G401.6 (cell line): Measurements from ENCODE around the gene ELP1.
"Not testable (repeated sequence)": the region's sequence is repeated elsewhere in the genome, so short reads cannot be mapped to it uniquely, and the experiment has no call there.

Source experiments
- FAIRE-seq: peaks from 2 replicates; lab custom pipeline; 2012; peaks lifted over from hg19 to GRCh38; lab: Jason Lieb, UNC

ELP1 gene

GRCh38 chr9:108851138-108851537 is 82.8 kb downstream of the ELP1 start:
- no peak for FAIRE-seq

GRCh38 chr9:108850293-108850897 is 83.5 kb downstream of the ELP1 start:
- FAIRE-seq = no peak

DNA sequence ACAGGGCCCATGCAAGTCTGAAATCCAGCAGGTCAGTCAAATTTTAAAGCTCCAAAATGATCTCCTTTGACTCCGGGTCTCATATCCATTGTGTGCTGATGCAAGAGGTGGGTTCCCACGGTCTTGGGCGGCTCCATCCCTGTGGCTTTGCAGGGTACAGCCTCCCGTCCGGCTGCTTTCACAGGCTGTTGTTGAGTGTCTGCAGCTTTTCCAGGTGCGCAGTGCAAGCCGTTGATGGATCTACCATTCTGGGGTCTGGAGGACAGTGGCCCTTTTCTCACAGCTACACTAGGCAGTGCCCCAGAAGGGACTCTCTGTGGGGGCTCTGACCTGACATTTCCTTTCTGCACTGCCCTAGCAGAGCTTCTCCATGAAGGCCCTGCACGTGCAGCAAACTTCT is 85.6 kb downstream of the ELP1 start:
- FAIRE-seq = not testable (repeated sequence)

- no peak for FAIRE-seq
Observed at GRCh38 chr9:108845947-108846346, 88.0 kb downstream of the ELP1 start.

DNA sequence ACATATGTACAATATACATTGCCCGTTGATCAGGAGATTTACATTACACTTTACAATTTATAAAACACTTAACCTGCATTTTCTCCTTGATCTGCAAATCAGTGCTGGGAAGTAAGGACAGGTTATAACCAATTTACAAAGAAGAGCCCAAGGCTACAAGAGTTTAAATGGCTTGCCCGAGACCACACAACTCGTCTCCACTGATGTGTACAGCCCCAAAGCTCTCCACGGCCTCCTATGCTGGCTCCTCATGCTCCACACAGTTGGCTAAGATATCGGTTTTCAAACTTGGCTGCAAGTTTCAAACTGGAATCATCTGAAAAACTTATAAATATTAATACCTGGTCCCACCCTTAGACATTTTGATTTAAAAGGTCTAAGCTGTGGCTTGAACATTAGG is 88.4 kb downstream of the ELP1 start:
- FAIRE-seq = no peak

DNA sequence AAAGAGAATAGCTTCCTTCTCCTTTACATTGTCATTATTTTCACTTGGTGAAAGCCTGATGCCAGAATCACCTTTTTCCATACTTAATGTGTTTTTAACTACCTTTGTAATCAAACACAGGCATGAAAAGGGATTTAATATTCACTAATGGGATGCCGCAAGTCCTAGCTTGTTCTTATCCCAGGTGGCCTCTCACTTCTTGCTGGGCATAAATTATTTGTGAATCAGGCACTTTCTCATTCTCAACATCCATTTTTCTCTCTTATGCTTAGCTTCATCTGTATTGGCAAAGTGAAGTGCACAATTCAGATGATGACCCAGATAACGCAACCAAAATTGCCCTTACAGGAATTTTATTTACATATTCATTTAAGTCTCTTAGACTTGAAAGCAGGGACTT is 89.1 kb downstream of the ELP1 start:
- FAIRE-seq = no peak

DNA sequence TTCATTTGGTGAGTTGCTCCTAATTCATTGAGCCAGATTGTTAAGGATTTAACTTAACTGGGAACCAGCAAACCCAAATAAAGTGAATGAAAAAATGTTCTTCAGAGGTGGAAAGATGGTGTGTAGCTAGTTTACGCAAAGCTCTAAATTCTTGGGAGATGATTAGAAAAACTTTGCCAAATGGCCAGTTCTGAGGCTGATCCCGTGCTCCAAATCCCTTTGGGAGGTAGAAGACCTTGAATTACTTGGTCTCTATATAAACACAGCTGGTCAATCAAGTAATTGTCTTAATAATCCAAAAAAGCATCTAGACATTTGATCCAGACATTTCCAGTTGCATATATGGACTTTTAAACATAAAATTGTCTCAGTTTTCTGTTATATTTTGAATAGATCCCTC is 89.5 kb downstream of the ELP1 start:
- no peak for FAIRE-seq

DNA sequence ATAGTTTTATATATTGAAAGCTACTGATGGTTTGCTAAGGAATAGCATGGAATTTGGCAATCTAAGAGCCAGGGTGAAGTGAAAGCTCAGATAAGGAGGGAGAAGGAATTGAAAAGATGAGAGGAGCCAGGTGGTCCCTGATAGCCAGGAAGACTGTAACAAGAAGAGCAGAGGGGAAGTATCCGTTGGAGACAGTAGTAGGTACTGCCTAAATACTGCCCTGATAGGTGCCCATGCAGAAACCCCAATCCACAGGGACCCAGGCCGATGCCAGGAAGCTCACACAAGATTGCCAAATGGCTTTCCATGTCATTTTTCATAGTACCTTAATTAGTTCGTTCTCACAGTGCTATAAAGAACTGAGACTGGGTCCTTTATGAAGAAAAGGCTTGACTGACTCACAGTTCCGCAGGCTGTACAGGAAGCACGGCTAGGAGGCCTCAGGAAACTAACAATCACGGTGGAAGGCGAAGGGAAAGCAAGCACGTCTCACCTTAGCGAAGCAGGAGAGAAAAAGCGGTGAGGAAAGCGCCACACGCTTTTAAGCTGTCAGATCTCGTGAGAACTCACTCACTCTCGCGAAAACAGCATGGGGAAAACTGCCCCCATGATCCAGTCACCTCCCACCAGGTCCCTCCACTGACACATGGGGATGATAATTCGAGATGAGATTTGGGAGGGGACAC is 91.2 kb downstream of the ELP1 start:
- FAIRE-seq = no peak

DNA sequence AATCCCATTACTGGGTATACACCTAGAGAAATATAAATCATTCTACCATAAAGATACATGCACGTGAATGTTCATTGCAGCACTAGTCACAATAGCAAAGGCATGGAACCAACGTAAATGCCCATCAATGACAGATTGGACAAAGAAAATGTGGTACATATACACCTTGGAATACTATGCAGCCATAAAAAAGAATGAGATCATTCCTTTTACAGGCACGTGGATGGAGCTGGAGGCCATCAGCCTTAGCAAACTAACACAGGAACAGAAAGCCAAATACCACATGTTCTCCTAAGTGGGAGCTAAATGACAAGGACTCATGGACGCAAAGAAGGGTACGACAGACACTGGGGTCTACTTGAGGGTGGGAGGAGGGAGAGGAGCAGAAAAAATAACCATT is 94.4 kb downstream of the ELP1 start:
- FAIRE-seq = not testable (repeated sequence)

DNA sequence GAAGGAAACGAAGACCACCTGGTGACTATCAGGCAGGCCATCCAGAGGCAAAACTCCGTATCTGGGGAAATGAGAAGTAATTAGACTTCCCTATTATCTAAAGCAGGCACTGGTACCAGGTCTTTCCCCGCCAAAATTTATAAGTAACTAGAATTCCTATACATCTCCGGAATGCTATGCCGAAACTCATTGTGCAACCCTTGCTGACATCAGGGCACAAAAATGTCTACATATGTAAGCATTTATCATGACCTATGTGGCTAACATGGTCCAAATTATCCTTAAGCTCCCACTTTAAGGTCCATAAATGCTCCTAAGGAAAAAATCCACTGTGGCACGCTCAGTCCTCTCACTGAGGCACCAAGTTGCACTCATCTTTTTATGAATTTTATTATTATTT is 95.9 kb downstream of the ELP1 start:
- FAIRE-seq = no peak

DNA sequence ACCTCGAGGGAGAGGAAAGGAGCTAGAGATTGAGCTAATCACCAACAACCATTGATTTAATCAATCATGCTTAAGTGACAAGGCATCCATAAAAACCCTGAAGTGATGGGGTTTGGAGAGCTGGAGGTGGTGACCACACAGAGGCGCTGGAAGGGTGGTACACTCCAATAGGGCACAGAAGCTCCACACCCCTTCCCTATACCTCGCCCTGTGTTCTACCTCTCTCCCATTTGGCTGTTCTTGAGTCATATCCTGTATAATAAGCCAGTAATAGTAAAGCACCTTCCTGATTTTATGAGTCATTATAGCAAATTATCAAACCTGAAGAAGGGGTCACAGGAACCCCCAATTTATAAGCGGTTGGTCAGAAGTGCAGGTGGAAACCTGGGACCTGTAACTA is 96.4 kb downstream of the ELP1 start:
- FAIRE-seq = no peak

DNA sequence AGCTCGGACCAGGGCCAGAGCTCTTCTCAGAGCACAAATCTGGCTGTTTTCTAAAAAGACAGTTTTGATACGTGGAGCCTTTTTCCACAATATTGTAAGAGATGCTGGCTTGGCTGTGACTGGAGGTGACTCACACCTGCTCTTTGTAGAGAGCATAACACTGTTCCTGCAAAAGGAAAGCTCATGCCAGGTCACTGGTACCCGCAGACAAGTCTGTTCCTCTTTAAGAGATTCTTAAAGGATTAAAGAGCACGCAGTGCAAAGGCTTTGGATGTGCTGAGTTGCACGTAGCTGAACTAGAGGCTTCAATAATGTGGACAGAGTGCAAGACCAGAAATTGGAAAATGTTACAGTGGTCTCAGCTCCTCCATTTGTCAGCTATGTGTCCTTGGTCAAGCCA is 97.1 kb downstream of the ELP1 start:
- FAIRE-seq = no peak

GRCh38 chr9:108836319-108836718 is 97.6 kb downstream of the ELP1 start:
- FAIRE-seq = no peak

- no peak for FAIRE-seq
Observed at GRCh38 chr9:108835831-108836230, 98.1 kb downstream of the ELP1 start.

DNA sequence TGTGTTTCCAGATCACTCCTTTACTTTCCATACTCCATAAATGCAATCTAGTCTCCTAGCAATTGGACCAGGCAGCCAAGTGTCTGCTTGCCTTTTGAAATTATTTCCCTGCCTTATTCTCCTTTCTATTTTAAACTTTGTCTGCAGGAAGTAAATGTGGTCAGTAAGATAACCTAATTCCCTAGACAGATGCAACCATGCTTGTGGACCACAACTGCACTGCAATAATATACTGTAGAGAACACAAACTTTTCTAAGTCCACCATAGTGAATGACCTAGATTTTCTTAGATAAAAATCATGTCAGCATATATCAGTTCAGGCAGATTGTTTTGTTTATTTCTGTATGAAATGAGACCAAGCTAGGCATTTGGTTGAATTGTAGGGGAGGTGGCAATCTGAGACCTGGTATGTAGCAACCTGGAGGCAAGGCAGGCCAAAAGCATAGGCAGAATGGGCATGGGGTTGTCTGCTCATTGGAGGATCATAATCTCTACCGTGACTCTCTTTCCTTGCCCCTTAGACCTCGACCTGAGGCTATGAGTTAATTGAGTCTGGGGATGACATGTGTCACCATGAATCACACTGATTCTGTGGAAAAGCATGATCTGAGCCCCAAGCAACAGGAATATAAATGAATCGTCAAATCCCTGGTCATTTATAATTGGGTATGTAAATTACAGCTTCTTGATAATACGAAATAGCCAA is 98.8 kb downstream of the ELP1 start:
- FAIRE-seq = no peak

DNA sequence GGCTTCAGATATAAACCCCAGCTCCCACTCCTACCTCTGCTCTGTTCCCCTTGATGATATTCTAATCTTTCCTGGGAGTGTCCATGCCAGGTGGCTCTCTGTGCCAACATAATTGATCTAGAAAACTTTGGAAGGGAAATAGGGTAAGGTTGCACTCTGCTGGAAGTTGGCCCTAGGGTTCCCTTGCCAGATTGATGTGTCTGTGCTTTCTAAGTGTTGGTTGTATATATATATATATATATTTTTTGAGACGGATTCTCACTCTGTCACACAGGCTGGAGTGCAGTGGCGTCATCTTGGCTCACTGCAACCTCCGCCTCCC is 101.8 kb downstream of the ELP1 start:
- FAIRE-seq = no peak

- no peak for FAIRE-seq
Observed at GRCh38 chr9:108831496-108832178, 102.3 kb downstream of the ELP1 start.

GRCh38 chr9:108830272-108830671 is 103.7 kb downstream of the ELP1 start:
- FAIRE-seq = no peak

DNA sequence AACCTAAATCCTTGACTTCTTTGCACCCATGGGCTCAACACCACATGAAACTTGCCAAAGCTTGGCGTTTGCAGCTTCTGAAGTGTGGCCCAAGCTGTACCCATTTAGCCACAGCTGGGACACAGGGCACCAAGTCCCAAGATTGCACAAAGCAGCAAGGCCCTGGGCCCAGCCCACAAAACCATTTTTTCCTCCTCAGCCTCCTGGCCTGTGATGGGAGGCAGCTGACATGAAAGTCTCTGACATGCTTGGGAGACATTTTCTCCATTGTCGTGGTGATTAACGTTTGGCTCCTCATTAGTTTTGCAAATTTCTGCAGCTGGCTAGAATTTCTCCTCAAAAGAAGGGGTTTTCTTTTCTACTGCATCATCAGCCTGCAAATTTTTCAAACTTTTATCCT is 110.1 kb downstream of the ELP1 start:
- FAIRE-seq = no peak
